ENCODE results near the gene BCKDK.
"Not testable (repeated sequence)": the region's sequence is repeated elsewhere in the genome, so short reads cannot be mapped to it uniquely, and the experiment has no call there.

BCKDK gene

GRCh38 chr16:31120129-31120528 lies 11.9 kb downstream of the BCKDK start:
- FAIRE-seq (no peak), DNase-seq (ENCODE audit: low spot score) (no peak)

- FAIRE-seq = no peak
- DNase-seq (ENCODE audit: low spot score) = no peak
These were observed 17.7 kb downstream of the BCKDK start for GRCh38 chr16:31125844-31126243.

- DNase-seq (ENCODE audit: low spot score) = no peak
- no peak for FAIRE-seq
These were observed 19.0 kb downstream of the BCKDK start for GRCh38 chr16:31127182-31127581.

- DNase-seq (ENCODE audit: low spot score) (no peak), FAIRE-seq (no peak)
These were observed 20.8 kb downstream of the BCKDK start for GRCh38 chr16:31128711-31129567.

- DNase-seq (ENCODE audit: low spot score) = no peak
- FAIRE-seq = no peak
These were observed 21.6 kb downstream of the BCKDK start for GRCh38 chr16:31129568-31130335.

GRCh38 chr16:31130336-31130891 lies 22.2 kb downstream of the BCKDK start:
- FAIRE-seq = no peak
- no peak for DNase-seq (ENCODE audit: low spot score)

GRCh38 chr16:31130899-31131298 lies 22.7 kb downstream of the BCKDK start:
- no peak for DNase-seq (ENCODE audit: low spot score)
- FAIRE-seq = no peak

GRCh38 chr16:31131416-31131815 lies 23.2 kb downstream of the BCKDK start:
- no peak for DNase-seq (ENCODE audit: low spot score)

GRCh38 chr16:31131841-31132271 lies 23.7 kb downstream of the BCKDK start:
- DNase-seq (ENCODE audit: low spot score) (no peak), FAIRE-seq (no peak)

More at GRCh38 chr16:31131416-31131815, 23.2 kb downstream of the BCKDK start:
- no peak for FAIRE-seq

GRCh38 chr16:31132303-31132979 lies 24.3 kb downstream of the BCKDK start:
- no peak for DNase-seq (ENCODE audit: low spot score)
- FAIRE-seq = no peak

GRCh38 chr16:31133046-31133501 lies 24.9 kb downstream of the BCKDK start:
- DNase-seq (ENCODE audit: low spot score) (no peak), FAIRE-seq (no peak)

GRCh38 chr16:31134091-31134571 lies 25.9 kb downstream of the BCKDK start:
- DNase-seq (ENCODE audit: low spot score) = no peak

GRCh38 chr16:31134625-31135534 lies 26.7 kb downstream of the BCKDK start:
- FAIRE-seq (no peak), DNase-seq (ENCODE audit: low spot score) (no peak)

More at GRCh38 chr16:31134091-31134571, 25.9 kb downstream of the BCKDK start:
- no peak for FAIRE-seq

GRCh38 chr16:31135535-31136286 lies 27.5 kb downstream of the BCKDK start, which contains the start of gene PRSS8:
PRSS8 (minus strand) TSS chr16:31135727; CDS start chr16:31135498, 229 bp downstream.
- DNase-seq (ENCODE audit: low spot score) (no peak), FAIRE-seq (peak; percentile 92)

- no peak for FAIRE-seq
- DNase-seq (ENCODE audit: low spot score) = no peak
These were observed 28.1 kb downstream of the BCKDK start for GRCh38 chr16:31136287-31136662.

GRCh38 chr16:31136822-31137499 lies 28.8 kb downstream of the BCKDK start:
- FAIRE-seq = not testable (repeated sequence)

GRCh38 chr16:31138621-31139578 lies 30.7 kb downstream of the BCKDK start:
- peak; percentile 76 for DNase-seq (ENCODE audit: low spot score)

More at GRCh38 chr16:31136822-31137499, 28.8 kb downstream of the BCKDK start:
- not testable (repeated sequence) for DNase-seq (ENCODE audit: low spot score)

More at GRCh38 chr16:31138621-31139578, 30.7 kb downstream of the BCKDK start:
- peak; percentile 40 for FAIRE-seq
